Endometrium (tissue), 2 donors: ENCODE measurements around the gene DNM2.

Experiments used
- FAIRE-seq: peaks from 2 replicates; lab custom pipeline; 2012; peaks lifted over from hg19 to GRCh38; lab: Jason Lieb, UNC
- donor health status: control.
- donor health status: control.

The DNM2 gene

GRCh38 chr19:10780368-10780767, 62.5 kb downstream of the DNM2 start:
- no peak for FAIRE-seq

DNA sequence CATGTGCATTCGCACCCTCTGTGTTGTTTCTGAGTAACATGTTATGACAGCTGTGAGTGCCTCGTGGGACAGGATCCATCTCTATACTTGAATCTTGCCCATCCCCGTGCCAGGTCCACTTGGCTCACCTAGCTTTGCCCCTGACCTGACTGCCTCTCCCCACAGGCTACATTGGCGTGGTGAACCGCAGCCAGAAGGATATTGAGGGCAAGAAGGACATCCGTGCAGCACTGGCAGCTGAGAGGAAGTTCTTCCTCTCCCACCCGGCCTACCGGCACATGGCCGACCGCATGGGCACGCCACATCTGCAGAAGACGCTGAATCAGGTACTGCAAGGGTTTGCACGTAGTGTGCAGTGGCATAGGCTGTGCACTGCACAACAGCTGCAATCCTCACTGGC, 64.9 kb downstream of the DNM2 start:
- no peak for FAIRE-seq

GRCh38 chr19:10784257-10784656, 66.4 kb downstream of the DNM2 start:
- no peak for FAIRE-seq

DNA sequence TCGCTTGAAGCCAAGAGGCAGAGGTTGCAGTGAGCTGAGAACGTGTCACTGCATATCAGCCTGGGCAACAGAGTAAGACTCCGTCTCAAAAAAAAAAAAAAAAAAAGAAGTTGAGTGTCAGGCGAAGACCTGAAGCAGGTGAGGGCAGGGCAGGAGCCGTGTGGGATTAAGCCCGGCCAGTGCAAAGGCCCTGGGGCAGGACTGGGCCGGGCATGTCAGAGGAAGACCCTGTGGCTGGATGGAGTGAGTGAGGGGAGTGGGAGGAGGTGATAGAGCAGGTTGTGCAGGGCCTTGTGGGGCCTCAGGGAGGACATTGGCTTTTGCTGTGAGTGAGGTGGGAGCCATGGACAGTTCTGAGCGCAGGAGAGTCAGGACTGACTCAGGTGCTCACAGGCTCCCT, 70.3 kb downstream of the DNM2 start:
- no peak for FAIRE-seq

GRCh38 chr19:10789866-10790265, 72.0 kb downstream of the DNM2 start:
- FAIRE-seq = no peak

- FAIRE-seq = no peak
Measured at GRCh38 chr19:10796653-10797052, 78.8 kb downstream of the DNM2 start.

- FAIRE-seq = no peak
Measured at GRCh38 chr19:10797078-10797477, 79.2 kb downstream of the DNM2 start.

DNA sequence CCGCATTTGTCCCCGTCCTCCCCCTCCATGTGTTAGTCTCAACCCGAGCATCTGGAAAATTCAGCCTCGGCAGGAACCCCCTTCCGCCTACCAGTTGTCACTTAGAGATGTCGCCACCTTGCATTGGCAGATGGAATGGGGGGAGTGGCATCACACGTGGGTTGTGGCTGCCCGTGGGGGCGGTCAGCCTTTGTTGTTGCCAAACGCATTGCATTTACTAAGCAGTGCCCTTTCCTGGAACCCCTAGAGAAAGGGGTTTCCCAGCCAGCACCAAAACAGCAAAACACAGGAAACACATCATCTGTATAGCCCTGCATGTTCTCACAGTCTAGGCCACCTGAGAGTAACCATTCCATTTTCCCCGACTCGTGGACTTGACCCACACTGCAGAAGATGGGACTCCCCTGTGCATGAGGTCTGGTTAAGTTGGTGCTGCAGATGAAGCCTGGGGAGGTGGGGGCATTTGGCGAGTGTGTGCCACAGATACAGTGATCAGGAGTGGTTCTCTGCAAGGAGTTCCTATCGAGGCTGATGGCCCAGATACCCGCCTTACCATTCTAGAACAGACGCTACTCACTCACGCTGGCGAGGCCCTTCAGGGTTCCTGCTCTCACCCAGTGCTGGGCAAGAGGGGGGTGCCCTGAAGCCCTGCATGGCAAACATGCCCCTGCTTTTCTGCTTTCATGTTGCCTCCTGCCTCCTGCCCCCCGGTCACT, 79.8 kb downstream of the DNM2 start:
- FAIRE-seq = no peak

- FAIRE-seq = no peak
Measured at GRCh38 chr19:10800488-10800887, 82.6 kb downstream of the DNM2 start.

DNA sequence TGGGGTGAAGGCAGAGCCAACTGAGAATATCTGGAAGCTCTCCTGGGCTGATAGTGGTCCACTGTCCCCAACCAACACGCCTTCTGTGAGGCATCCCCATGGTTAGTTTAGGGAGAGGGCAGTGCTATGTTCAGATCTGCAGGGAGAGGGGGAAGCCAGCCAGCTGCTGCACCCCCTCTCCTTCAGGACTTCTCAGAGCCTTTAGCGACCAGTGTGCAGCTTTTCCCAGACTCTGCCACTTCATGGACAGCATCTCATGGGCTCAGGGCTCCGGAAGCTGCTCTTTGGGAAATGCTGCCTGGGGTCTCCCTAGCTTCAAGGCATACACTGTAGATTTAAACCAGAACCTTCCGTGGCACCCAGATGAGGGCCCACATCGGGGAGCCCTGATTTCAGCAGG, 84.6 kb downstream of the DNM2 start:
- no peak for FAIRE-seq

DNA sequence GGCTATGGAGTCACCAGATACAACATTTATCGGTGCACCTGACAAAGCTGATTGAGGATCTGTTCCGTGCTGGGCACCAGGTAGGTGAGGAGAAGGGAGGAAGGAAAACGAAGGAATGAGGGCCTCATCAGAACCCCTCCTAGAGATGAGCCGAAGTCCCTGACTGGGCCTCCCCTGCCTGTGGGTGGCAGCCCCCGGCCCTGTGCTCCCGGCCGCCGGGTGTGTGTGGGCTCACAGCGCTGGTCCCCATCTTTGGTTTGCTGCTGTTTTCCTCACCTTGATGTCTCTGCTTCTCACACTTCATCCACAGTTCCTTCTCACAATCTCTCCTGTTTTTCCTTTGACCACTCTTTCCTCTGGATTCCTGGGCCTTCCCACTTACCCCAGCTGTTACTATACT, 85.4 kb downstream of the DNM2 start:
- no peak for FAIRE-seq

DNA sequence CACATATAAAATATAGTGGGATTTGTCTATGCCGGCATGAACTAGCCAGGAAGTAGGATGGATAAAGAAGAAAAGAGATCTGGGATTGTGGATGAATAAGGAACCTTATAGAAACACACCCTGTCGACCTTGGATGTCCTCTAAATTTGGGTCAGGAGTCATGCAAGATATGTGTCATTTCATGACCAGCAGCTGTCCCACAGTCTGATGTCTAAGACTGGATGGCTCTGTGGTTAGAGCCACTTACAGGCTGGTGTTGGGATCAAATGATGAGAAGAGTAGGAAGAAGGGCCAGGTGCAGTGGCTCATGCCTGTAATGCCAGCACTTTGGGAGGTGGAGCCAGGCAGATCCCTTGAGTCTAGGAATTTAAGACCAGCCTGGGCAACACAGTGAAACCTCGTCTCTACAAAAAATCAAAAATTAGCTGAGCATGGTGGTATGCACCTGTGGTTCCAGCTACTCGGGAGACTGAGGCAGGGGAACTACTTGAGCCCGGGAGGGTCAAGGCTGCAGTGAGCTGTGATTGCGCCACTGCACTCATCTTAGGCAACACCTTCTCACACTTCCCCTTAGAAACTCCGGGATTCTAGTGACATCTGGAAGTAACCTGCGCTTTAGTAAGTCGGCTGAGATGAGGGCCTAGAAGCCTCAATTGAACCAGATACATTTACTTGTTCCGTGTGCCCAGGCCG, 87.3 kb downstream of the DNM2 start:
- FAIRE-seq = no peak

DNA sequence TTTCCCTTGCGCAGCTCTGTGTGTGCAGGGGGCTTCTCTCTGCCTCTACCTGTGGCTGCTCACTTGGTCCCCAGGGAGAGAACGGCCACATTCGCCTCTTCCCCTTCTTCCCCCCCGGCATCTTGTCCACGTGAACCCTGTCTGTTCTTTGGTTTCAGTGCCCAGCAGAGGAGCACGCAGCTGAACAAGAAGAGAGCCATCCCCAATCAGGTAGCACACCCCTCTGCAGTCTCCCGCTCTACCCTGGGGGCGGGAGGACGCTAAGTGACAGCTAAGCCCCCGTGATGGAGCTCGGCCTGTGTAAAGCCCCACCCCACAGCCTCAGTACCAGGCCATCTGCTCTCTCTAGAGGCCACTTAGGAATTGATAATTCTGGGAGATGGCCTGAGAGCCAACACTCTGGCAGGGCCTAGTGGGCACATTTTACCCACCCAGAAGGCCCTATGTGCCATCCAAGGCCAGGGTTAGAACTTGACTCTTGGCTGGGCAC, 87.9 kb downstream of the DNM2 start:
- FAIRE-seq = no peak

- no peak for FAIRE-seq
Measured at GRCh38 chr19:10808937-10809649, 91.2 kb downstream of the DNM2 start.

DNA sequence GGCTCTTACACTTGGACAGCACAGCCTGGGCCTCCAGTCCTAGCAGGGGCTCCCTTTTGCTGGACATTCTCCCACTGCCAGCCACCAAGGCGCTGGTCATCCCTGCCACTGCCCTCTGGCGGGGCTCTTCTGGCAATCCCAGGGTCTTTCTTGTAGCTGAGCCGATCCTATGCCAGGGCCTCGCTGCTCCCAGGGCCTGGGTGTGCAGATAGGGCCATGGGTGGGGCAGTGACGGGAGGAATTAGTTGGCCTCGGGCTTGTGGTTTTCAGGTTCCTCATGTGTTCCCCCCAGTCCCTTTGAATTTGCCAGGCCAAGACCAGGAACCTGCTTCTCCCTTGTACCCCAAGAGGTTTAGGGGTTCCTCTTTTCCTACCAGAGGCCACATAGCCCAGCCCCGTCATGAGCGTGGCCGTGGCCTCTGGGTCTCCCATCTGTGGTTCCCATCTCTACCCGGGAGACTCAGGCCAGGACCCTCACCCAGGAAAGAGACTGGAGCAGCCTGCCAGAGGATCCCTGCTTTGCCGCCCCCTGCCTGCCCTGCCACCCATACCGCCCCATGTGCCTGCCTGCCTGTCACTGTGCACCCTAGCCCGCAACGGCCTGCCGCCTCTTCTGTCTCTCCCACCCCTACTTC, 91.9 kb downstream of the DNM2 start:
- no peak for FAIRE-seq

GRCh38 chr19:10811391-10812111, 93.7 kb downstream of the DNM2 start:
- no peak for FAIRE-seq

- no peak for FAIRE-seq
Measured at GRCh38 chr19:10812196-10812595, 94.3 kb downstream of the DNM2 start.

- no peak for FAIRE-seq
Measured at GRCh38 chr19:10812902-10813404, 95.1 kb downstream of the DNM2 start.

DNA sequence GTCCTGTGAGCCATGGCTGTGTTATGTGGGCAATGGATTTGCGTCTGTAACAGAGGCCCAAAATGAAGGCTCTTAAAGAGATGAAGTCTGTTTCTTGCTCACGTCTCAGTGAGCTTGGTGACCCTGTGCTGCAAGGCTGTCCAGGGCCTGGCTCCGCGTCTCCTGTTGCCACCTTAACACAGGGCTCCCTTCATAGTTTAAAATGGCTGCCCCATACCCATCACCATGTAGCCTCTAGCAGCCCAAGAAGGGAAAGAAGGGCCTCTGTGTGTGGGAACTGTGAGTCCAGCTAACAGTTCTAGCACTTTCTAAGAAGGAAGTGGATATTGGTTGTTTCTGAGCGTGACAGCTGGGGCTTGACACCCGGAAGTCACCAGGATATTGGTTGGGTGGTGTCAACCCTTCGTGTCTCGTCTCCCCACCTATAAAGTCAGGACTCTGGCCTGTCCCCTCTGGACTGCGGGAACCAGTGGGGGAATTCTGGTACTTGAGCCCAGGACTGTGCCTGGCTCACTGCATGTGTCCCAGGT, 97.2 kb downstream of the DNM2 start:
- FAIRE-seq = no peak

DNA sequence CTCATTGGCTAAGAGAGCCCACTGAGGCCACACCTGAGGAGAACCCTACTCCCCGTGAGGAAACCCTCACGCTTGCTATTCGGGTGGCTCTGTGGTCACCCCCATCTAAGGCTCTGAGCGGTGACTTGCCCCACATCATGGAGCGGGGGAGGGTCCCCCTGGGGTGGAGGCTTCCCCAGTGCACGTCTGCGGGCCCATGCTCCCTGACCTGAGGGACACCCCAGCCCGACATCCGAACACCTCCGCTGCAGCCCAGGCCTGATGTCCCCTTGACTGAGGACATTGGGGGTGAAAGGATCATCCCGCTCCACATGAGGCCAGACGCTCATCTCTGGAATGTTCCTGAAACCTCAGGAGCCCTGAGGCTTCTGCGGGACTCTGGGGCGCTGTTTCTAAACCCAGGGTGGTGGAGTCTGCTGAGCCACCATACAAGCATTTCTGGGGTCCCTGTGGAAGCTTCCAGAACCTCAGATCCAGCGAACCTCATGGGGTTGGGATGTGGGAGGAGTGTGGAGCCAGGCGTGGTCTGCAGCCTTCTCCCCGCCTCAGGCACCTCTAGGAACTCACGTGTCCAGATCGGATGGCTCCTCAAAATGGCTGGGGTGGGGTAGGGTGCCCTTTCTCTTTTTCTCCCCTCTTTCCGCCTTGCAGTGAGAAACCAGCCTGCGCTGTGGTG, 98.2 kb downstream of the DNM2 start:
- FAIRE-seq = no peak

DNA sequence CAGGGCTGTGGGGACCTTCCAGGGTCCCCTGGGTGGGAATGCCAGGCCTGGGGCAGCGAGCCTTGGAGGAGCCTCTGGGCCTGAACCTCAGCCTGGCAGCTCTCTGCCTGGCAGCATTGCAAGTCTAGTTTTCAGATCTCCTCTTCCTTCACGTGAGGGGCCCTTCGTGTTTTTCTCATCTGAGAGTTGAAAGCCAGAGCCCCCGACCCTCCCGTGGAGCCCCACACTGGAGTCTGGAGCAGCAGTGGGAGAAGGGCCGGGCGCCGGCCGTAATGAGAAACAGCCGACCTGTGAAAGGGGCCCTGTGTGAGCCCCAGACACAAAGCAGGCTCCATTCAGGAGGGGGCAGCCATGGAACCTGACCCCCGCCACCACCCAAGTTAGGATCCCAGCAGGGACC, 98.8 kb downstream of the DNM2 start:
- no peak for FAIRE-seq
